Right atrium auricular region (tissue), 2 donors: ENCODE measurements around the gene CRAT. TPM values are rescaled to one million over a fixed set of nuclear protein-coding genes. Genes with fewer than 3 reads are reported as not detected.

Experiments used
- DNase-seq: peaks from one replicate; pipeline ENCODE4 v3.0.0-alpha.2; 2019; ENCODE audit warnings: low spot score
- H3K27ac ChIP-seq, 2 donors: fragments of 200-600 bp; sonication (generic); 1 replicate in 1 of 2; 2 replicates in 1 of 2; pipeline ENCODE4 v1.5.1; 2016 to 2019
- H3K27me3 ChIP-seq, 2 donors: fragments of 200-600 bp; sonication (generic); one replicate each; pipeline versions ENCODE4 v1.5.1 to v1.6.0; 2017 to 2019
- H3K36me3 ChIP-seq: fragments of 200-600 bp; sonication (generic); one replicate; pipeline ENCODE4 v1.5.1; 2016
- H3K4me1 ChIP-seq, 2 donors: fragments of 200-600 bp; sonication (generic); one replicate each; pipeline versions ENCODE4 v1.5.1 to v1.6.0; 2017 to 2019
- H3K4me3 ChIP-seq, 2 donors: fragments of 200-600 bp; sonication (generic); 1 replicate in 1 of 2; 2 replicates in 1 of 2; pipeline ENCODE4 v1.5.1; 2017 to 2019; ENCODE audit warnings: mild to moderate bottlenecking in 1 of 2, moderate library complexity in 1 of 2
- H3K9me3 ChIP-seq, 2 donors: fragments of 200-600 bp; sonication (generic); one replicate each; pipeline ENCODE4 v1.5.1; 2019
- CTCF ChIP-seq, 2 donors: fragments of 200-600 bp; sonication (generic); IDR thresholded peaks; one replicate each; pipeline ENCODE4 v1.5.1; 2019; ENCODE audit warnings: antibody characterized with exemption in 2 of 2
- total RNA-seq, 2 donors: library from RNA; depleted of rRNA; stranded (reverse); fragments of >200 nt; gene quantifications; one replicate each; pipeline ENCODE4 v1.1.0, GENCODE V29; 2016

CRAT gene
- total RNA-seq, 2 donors from 2014 or later, result 73.0 to 75.0 TPM

- Histone ChIP-seq H3K36me3 (peaks cover 20% of the 10 kb centered on the region), H3K4me3 (peak overlapping the region; percentile 84 to 88), H3K27me3 (no peaks in the 10 kb centered on the region), H3K27ac (peak overlapping the region; percentile 84 to 90), H3K4me1 (peaks cover 0 to 22% of the 10 kb centered on the region in 2 donors), H3K9me3 (no peaks in the 10 kb centered on the region)
- DNase-seq, result no peak
- TF ChIP-seq CTCF (IDR thresholded peaks at IDR 0.05), result no peak
Measured at GRCh38 chr9:129081388-129081904, 29.1 kb downstream of the CRAT start.

GRCh38 chr9:129080601-129081387 lies 29.8 kb downstream of the CRAT start, which contains the start of gene DOLPP1:
DOLPP1 (plus strand) TSS chr9:129081111; CDS start chr9:129081132, 21 bp downstream.
- TF ChIP-seq CTCF (IDR thresholded peaks at IDR 0.05), result no peak
- Histone ChIP-seq H3K36me3 (peaks cover 13% of the 10 kb centered on the region), H3K27ac (peak within 1 kb of the TSS; percentile 84 to 90), H3K4me3 (peak within 1 kb of the TSS; percentile 84 to 88), H3K4me1 (peaks cover 0 to 22% of the 10 kb centered on the region in 2 donors), H3K27me3 (no peaks in the 10 kb centered on the region), H3K9me3 (no peaks in the 10 kb centered on the region)
- DNase-seq, result peak; percentile 100

- H3K27me3 ChIP-seq, result no peaks in the 10 kb centered on the region
- H3K4me3 ChIP-seq, result peak overlapping the region; percentile 55 to 84
- no peaks in the 10 kb centered on the region for H3K9me3 ChIP-seq
- H3K27ac ChIP-seq, result peak overlapping the region; percentile 35 to 90
- TF ChIP-seq CTCF (IDR thresholded peaks at IDR 0.05), result no peak
- peaks cover 0 to 22% of the 10 kb centered on the region in 2 donors for H3K4me1 ChIP-seq
- H3K36me3 ChIP-seq, result peaks cover 9% of the 10 kb centered on the region
- DNase-seq, result no peak
Measured at GRCh38 chr9:129080298-129080600, 30.3 kb downstream of the CRAT start.

- TF ChIP-seq CTCF (IDR thresholded peaks at IDR 0.05), result no peak
- Histone ChIP-seq H3K27me3 (no peaks in the 10 kb centered on the region), H3K4me1 (peaks cover 0 to 22% of the 10 kb centered on the region in 2 donors), H3K36me3 (peaks cover 4% of the 10 kb centered on the region), H3K4me3 (no peak overlapping the region), H3K27ac (no peak overlapping the region), H3K9me3 (no peaks in the 10 kb centered on the region)
- DNase-seq, result no peak
Measured at GRCh38 chr9:129079829-129080228, 30.8 kb downstream of the CRAT start.

- Histone ChIP-seq H3K4me3 (no peak overlapping the region), H3K36me3 (no peaks in the 10 kb centered on the region), H3K27me3 (no peaks in the 10 kb centered on the region), H3K27ac (no peak overlapping the region), H3K4me1 (peaks cover 0 to 22% of the 10 kb centered on the region in 2 donors), H3K9me3 (no peaks in the 10 kb centered on the region)
- no peak for DNase-seq
- TF ChIP-seq CTCF (IDR thresholded peaks at IDR 0.05), result no peak
Measured at GRCh38 chr9:129078691-129079503, 31.7 kb downstream of the CRAT start.
